Small intestine (tissue), 7 donors: ENCODE results near the gene MPHOSPH8. TPM values are rescaled to one million over a fixed set of nuclear protein-coding genes. Genes with fewer than 3 reads are reported as not detected.
"Not testable (repeated sequence)": the region's sequence is repeated elsewhere in the genome, so short reads cannot be mapped to it uniquely, and the experiment has no call there.

Source experiments
- DNase-seq, 2 donors: peaks; one replicate each; pipeline versions ENCODE4 v3.0.0 to v3.0.0-alpha.2; 2013
- FAIRE-seq: peaks from 2 replicates; lab custom pipeline; 2012; peaks lifted over from hg19 to GRCh38; lab: Jason Lieb, UNC
- H3K27ac ChIP-seq, 3 donors: one replicate each; pipeline ENCODE4 v1.5.1; 2013; ENCODE audit warnings: low read length in 2 of 3, mild to moderate bottlenecking in 2 of 3, control low read depth in 1 of 3, inconsistent platforms in 1 of 3, low read depth in 1 of 3, moderate library complexity in 1 of 3
- H3K27me3 ChIP-seq, 3 donors: one replicate each; pipeline ENCODE4 v1.6.1; 2013; ENCODE audit warnings: low read length in 3 of 3, inconsistent platforms in 1 of 3; ENCODE audit not compliant: control insufficient read depth in 3 of 3, insufficient read depth in 3 of 3
- H3K36me3 ChIP-seq, 3 donors: one replicate each; pipeline ENCODE4 v1.6.1; 2013; ENCODE audit warnings: low read length in 3 of 3, inconsistent platforms in 1 of 3, low read depth in 1 of 3, mild to moderate bottlenecking in 1 of 3, moderate library complexity in 1 of 3; ENCODE audit not compliant: control insufficient read depth in 3 of 3, insufficient read depth in 2 of 3
- H3K4me1 ChIP-seq, 3 donors: one replicate each; pipeline ENCODE4 v1.6.1; 2013; ENCODE audit warnings: low read length in 2 of 3, inconsistent platforms in 1 of 3, low read depth in 1 of 3, mild to moderate bottlenecking in 1 of 3, moderate library complexity in 1 of 3; ENCODE audit not compliant: control insufficient read depth in 3 of 3, insufficient read depth in 2 of 3
- H3K4me3 ChIP-seq, 3 donors: one replicate each; pipeline ENCODE4 v1.5.1; 2013; ENCODE audit warnings: low read length in 3 of 3, control low read depth in 1 of 3, inconsistent platforms in 1 of 3, low read depth in 1 of 3, mild to moderate bottlenecking in 1 of 3, moderate library complexity in 1 of 3
- H3K9me3 ChIP-seq, 2 donors: one replicate each; pipeline ENCODE4 v1.6.1; 2013; ENCODE audit warnings: low read depth in 1 of 2, low read length in 1 of 2; ENCODE audit not compliant: control insufficient read depth in 2 of 2, insufficient read depth in 1 of 2
- WGBS, 3 donors: extraction: QIAGEN DNeasy Blood & Tissue Kit; methylation state at CpG; one replicate each; pipeline ENCODE4 v1.1.7; 2013; 5-methylcytosine and 5-hydroxymethylcytosine counted together
- polyA plus RNA-seq, 4 donors: library from polyadenylated mRNA; stranded (reverse) in 3 of 4; unstranded in 1 of 4; fragments of 200-250 nt in 3 of 4; fragments of 120-200 nt in 1 of 4; gene quantifications; one replicate each; pipeline versions ENCODE4 v1.2.1 to v1.2.3, GENCODE V29; 2013
- donor health status: healthy with polysubstance abuse.
- donor health status: control.
- donor health status: control.
- donor health status: Bipolar disorder and iron deficiency.
- donor health status: healthy.

The MPHOSPH8 gene
- polyA plus RNA-seq, 4 donors = 21.2 to 54.7 (median 28.1) TPM

GRCh38 chr13:19676168-19676567 lies 42.7 kb downstream of the MPHOSPH8 start:
- Histone ChIP-seq H3K4me1 (no peaks in the 10 kb centered on the region), H3K36me3 (peaks cover 0 to 23% (median 8%) of the 10 kb centered on the region in 3 donors), H3K9me3 (no peaks in the 10 kb centered on the region), H3K27me3 (no peaks in the 10 kb centered on the region), H3K4me3 (no peak overlapping the region), H3K27ac (no peak overlapping the region)
- DNase-seq (no peak), FAIRE-seq (no peak)
- 88 to 94% (median 90%) methylated on average over 3 of the region's 3 CpGs for WGBS, 3 donors

GRCh38 chr13:19680751-19681150 lies 47.3 kb downstream of the MPHOSPH8 start:
- WGBS, 3 donors = 86 to 98% (median 93%) methylated on average over 7 of the region's 7 CpGs
- H3K4me1 ChIP-seq = peaks cover 0 to 3% (median 2%) of the 10 kb centered on the region in 3 donors
- H3K27ac ChIP-seq = no peak overlapping the region
- H3K36me3 ChIP-seq = peaks cover 2 to 11% (median 2%) of the 10 kb centered on the region in 3 donors
- H3K9me3 ChIP-seq = no peaks in the 10 kb centered on the region
- DNase-seq = no peak
- H3K4me3 ChIP-seq = no peak overlapping the region
- FAIRE-seq = no peak
- H3K27me3 ChIP-seq = no peaks in the 10 kb centered on the region

- H3K27ac ChIP-seq = no peak overlapping the region
- DNase-seq (no peak), FAIRE-seq (no peak)
- no peaks in the 10 kb centered on the region for H3K9me3 ChIP-seq
- H3K36me3 ChIP-seq = peaks cover 2 to 9% (median 2%) of the 10 kb centered on the region in 3 donors
- no peak overlapping the region for H3K4me3 ChIP-seq
- H3K4me1 ChIP-seq = peaks cover 0 to 3% (median 2%) of the 10 kb centered on the region in 3 donors
- 72 to 86% (median 84%) methylated on average over 2 of the region's 2 CpGs for WGBS, 3 donors
- no peaks in the 10 kb centered on the region for H3K27me3 ChIP-seq
Observed at GRCh38 chr13:19681517-19681916, 48.1 kb downstream of the MPHOSPH8 start.

GRCh38 chr13:19685034-19685433 lies 51.6 kb downstream of the MPHOSPH8 start:
- H3K4me1 ChIP-seq = peaks cover 0 to 3% (median 2%) of the 10 kb centered on the region in 3 donors
- H3K4me3 ChIP-seq = no peak overlapping the region
- H3K9me3 ChIP-seq = no peaks in the 10 kb centered on the region
- H3K27me3 ChIP-seq = no peaks in the 10 kb centered on the region
- peaks cover 0 to 5% (median 2%) of the 10 kb centered on the region in 3 donors for H3K36me3 ChIP-seq
- DNase-seq (peak; percentile 89 to 90), FAIRE-seq (peak; percentile 62)
- WGBS, 3 donors = 11 to 43% (median 34%) methylated on average over 5 of the region's 5 CpGs
- H3K27ac ChIP-seq = peak overlapping the region in 1 of 3 donors; percentile 40

GRCh38 chr13:19685437-19685836 lies 52.0 kb downstream of the MPHOSPH8 start:
- Histone ChIP-seq H3K4me1 (peaks cover 0 to 3% (median 2%) of the 10 kb centered on the region in 3 donors), H3K36me3 (peaks cover 0 to 5% (median 2%) of the 10 kb centered on the region in 3 donors), H3K27me3 (no peaks in the 10 kb centered on the region), H3K4me3 (no peak overlapping the region), H3K9me3 (no peaks in the 10 kb centered on the region), H3K27ac (peak overlapping the region in 2 of 3 donors; percentile 40 to 60)
- FAIRE-seq (no peak), DNase-seq (no peak)

GRCh38 chr13:19691447-19691846 lies 58.0 kb downstream of the MPHOSPH8 start:
- H3K27me3 ChIP-seq, FAIRE-seq, H3K36me3 ChIP-seq, H3K9me3 ChIP-seq, H3K4me3 ChIP-seq, DNase-seq, H3K27ac ChIP-seq, H3K4me1 ChIP-seq: not testable (repeated sequence)
- 93 to 95% (median 94%) methylated on average over 8 of the region's 8 CpGs for WGBS, 3 donors

- H3K4me1 ChIP-seq = no peaks in the 10 kb centered on the region
- no peaks in the 10 kb centered on the region for H3K27me3 ChIP-seq
- H3K9me3 ChIP-seq = no peaks in the 10 kb centered on the region
- H3K27ac ChIP-seq = no peak overlapping the region
- H3K36me3 ChIP-seq = peaks cover 0 to 5% (median 0%) of the 10 kb centered on the region in 3 donors
- no peak overlapping the region for H3K4me3 ChIP-seq
- no peak for DNase-seq
- 76 to 91% (median 80%) methylated on average over 1 of the region's 1 CpG for WGBS, 3 donors
- FAIRE-seq = no peak
Observed at GRCh38 chr13:19695428-19695827, 62.0 kb downstream of the MPHOSPH8 start.

- no peak for DNase-seq
- no peak overlapping the region for H3K4me3 ChIP-seq
- WGBS, 3 donors = 64 to 85% (median 73%) methylated on average over 3 of the region's 3 CpGs
- H3K4me1 ChIP-seq = no peaks in the 10 kb centered on the region
- FAIRE-seq = no peak
- H3K36me3 ChIP-seq = peaks cover 0 to 5% (median 0%) of the 10 kb centered on the region in 3 donors
- H3K27ac ChIP-seq = no peak overlapping the region
- H3K9me3 ChIP-seq = no peaks in the 10 kb centered on the region
- no peaks in the 10 kb centered on the region for H3K27me3 ChIP-seq
Observed at GRCh38 chr13:19695829-19696228, 62.4 kb downstream of the MPHOSPH8 start.

GRCh38 chr13:19700963-19701362 lies 67.5 kb downstream of the MPHOSPH8 start:
- H3K27me3 ChIP-seq, H3K4me1 ChIP-seq, FAIRE-seq, DNase-seq, H3K9me3 ChIP-seq, H3K36me3 ChIP-seq, H3K27ac ChIP-seq, H3K4me3 ChIP-seq: not testable (repeated sequence)
- WGBS, 3 donors = 88 to 92% (median 88%) methylated on average over 3 of the region's 5 CpGs
